Mesenchymal stem cell (in vitro differentiated cells and primary cell): ENCODE data around the gene TAF1.

ENCODE experiments used
- DNase-seq: peaks from one replicate; pipeline ENCODE4 v3.0.0-alpha.2; 2013
- H2AFZ ChIP-seq: one replicate; pipeline ENCODE4 v1.6.1; 2013; ENCODE audit warnings: low read depth, mild to moderate bottlenecking, control low read depth, inconsistent platforms, low read length, moderate library complexity
- H2AK5ac ChIP-seq: 2 replicates; pipeline ENCODE4 v1.6.1; 2013; ENCODE audit warnings: low read length, moderate library complexity, mild to moderate bottlenecking, inconsistent platforms; ENCODE audit not compliant: severe bottlenecking
- H2BK120ac ChIP-seq: one replicate; pipeline ENCODE4 v1.6.1; 2013; ENCODE audit warnings: low read depth, mild to moderate bottlenecking, inconsistent platforms, low read length, moderate library complexity
- H2BK12ac ChIP-seq, 2 experiments: one replicate each; pipeline ENCODE4 v1.6.1; 2013; ENCODE audit warnings: inconsistent platforms in 2 of 2, low read length in 2 of 2, mild to moderate bottlenecking in 2 of 2, moderate library complexity in 2 of 2, control low read depth in 1 of 2
- H2BK15ac ChIP-seq: one replicate; pipeline ENCODE4 v1.6.1; 2013; ENCODE audit warnings: mild to moderate bottlenecking, low read depth, inconsistent platforms; ENCODE audit not compliant: poor library complexity, severe bottlenecking
- H2BK5ac ChIP-seq: 2 replicates; pipeline ENCODE4 v1.6.1; 2013; ENCODE audit warnings: low read depth, mild to moderate bottlenecking, low read length, control low read depth, inconsistent platforms; ENCODE audit not compliant: poor library complexity, severe bottlenecking
- H3K14ac ChIP-seq, 2 experiments: one replicate each; pipeline ENCODE4 v1.6.1; 2013; ENCODE audit warnings: inconsistent platforms in 2 of 2, low read length in 2 of 2, control low read depth in 1 of 2, mild to moderate bottlenecking in 1 of 2, moderate library complexity in 1 of 2
- H3K18ac ChIP-seq, 2 experiments: one replicate each; pipeline ENCODE4 v1.6.1; 2013; ENCODE audit warnings: inconsistent platforms in 2 of 2, low read length in 2 of 2, control low read depth in 1 of 2, low read depth in 1 of 2, mild to moderate bottlenecking in 1 of 2
- H3K23ac ChIP-seq, 2 experiments: one replicate each; pipeline ENCODE4 v1.6.1; 2013; ENCODE audit warnings: inconsistent platforms in 2 of 2, low read length in 2 of 2, mild to moderate bottlenecking in 2 of 2, moderate library complexity in 2 of 2, control low read depth in 1 of 2
- H3K27ac ChIP-seq: 2 replicates; pipeline ENCODE4 v1.5.1; 2013; ENCODE audit warnings: mild to moderate bottlenecking, moderate library complexity, low read length, control low read depth, inconsistent platforms; ENCODE audit not compliant: poor library complexity, severe bottlenecking
- H3K27me3 ChIP-seq, 2 experiments: 2 replicates each; pipeline versions ENCODE4 v1.6.1 to v1.7.0; 2013; ENCODE audit warnings: low read length in 2 of 2, mild to moderate bottlenecking in 2 of 2, moderate library complexity in 2 of 2, control low read depth in 1 of 2, inconsistent platforms in 1 of 2; ENCODE audit not compliant: control insufficient read depth in 1 of 2, insufficient read depth in 1 of 2
- H3K36me3 ChIP-seq, 2 experiments: 2 replicates each; pipeline versions ENCODE4 v1.6.1 to v1.7.0; 2013; ENCODE audit warnings: low read length in 2 of 2, control low read depth in 1 of 2, inconsistent platforms in 1 of 2, low read depth in 1 of 2, mild to moderate bottlenecking in 1 of 2; ENCODE audit not compliant: insufficient read depth in 2 of 2, control insufficient read depth in 1 of 2
- H3K4ac ChIP-seq, 2 experiments: one replicate each; pipeline ENCODE4 v1.6.1; 2013; ENCODE audit warnings: inconsistent platforms in 2 of 2, low read length in 2 of 2, mild to moderate bottlenecking in 2 of 2, moderate library complexity in 2 of 2, control low read depth in 1 of 2, low read depth in 1 of 2
- H3K4me1 ChIP-seq: 2 replicates; pipeline ENCODE4 v1.6.1; 2013; ENCODE audit warnings: low read depth, low read length, control low read depth; ENCODE audit not compliant: control insufficient read depth, insufficient read depth
- H3K4me2 ChIP-seq: 2 replicates; pipeline ENCODE4 v1.6.1; 2013; ENCODE audit warnings: low read length, mild to moderate bottlenecking, inconsistent platforms; ENCODE audit not compliant: poor library complexity, severe bottlenecking
- H3K4me3 ChIP-seq, 2 experiments: 2 replicates each; pipeline versions ENCODE4 v1.5.1 to v1.7.0; 2013; ENCODE audit warnings: low read length in 2 of 2, mild to moderate bottlenecking in 2 of 2, control low read depth in 1 of 2, low read depth in 1 of 2; ENCODE audit not compliant: insufficient read depth in 1 of 2
- H3K79me1 ChIP-seq: replicated peaks from 2 replicates; pipeline ENCODE4 v1.6.1; 2013; ENCODE audit warnings: mild to moderate bottlenecking, control low read depth, low read length, inconsistent platforms; ENCODE audit not compliant: poor library complexity, severe bottlenecking
- H3K9ac ChIP-seq: 2 replicates; pipeline ENCODE4 v1.7.0; 2013; ENCODE audit warnings: mild to moderate bottlenecking, low read length, moderate library complexity
- H3K9me3 ChIP-seq: 2 replicates; pipeline ENCODE4 v1.7.0; 2013; ENCODE audit warnings: mild to moderate bottlenecking, low read length; ENCODE audit not compliant: control insufficient read depth
- H4K8ac ChIP-seq: one replicate; pipeline ENCODE4 v1.6.1; 2013; ENCODE audit warnings: inconsistent platforms, mild to moderate bottlenecking, low read length, moderate library complexity
- H4K91ac ChIP-seq: one replicate; pipeline ENCODE4 v1.6.1; 2013; ENCODE audit warnings: mild to moderate bottlenecking, low read length, inconsistent platforms
- WGBS: methylation state at CpG from one replicate; pipeline ENCODE4 v1.1.7; 2013; ENCODE audit warnings: mixed read lengths; 5-methylcytosine and 5-hydroxymethylcytosine counted together

The TAF1 gene

GRCh38 chrX:71487814-71488213, 121.7 kb downstream of the TAF1 start:
- DNase-seq = no peak
- no peak overlapping the region for H4K91ac ChIP-seq
- no peak overlapping the region for H4K8ac ChIP-seq
- no peak overlapping the region for H3K27ac ChIP-seq
- no peak overlapping the region for H3K4ac ChIP-seq
- no peak overlapping the region for H2BK5ac ChIP-seq
- H3K79me1 ChIP-seq = no peaks in the 10 kb centered on the region
- no peak overlapping the region for H2BK15ac ChIP-seq
- no peak overlapping the region for H3K4me2 ChIP-seq
- no peak overlapping the region for H3K18ac ChIP-seq
- no peaks in the 10 kb centered on the region for H3K4me1 ChIP-seq
- H2AFZ ChIP-seq = no peak overlapping the region
- H3K14ac ChIP-seq = no peak overlapping the region
- H3K36me3 ChIP-seq = peaks cover 0 to 8% of the 10 kb centered on the region in 2 experiments
- H2BK12ac ChIP-seq = no peak overlapping the region
- no peak overlapping the region for H3K9ac ChIP-seq
- H3K27me3 ChIP-seq = no peaks in the 10 kb centered on the region
- H3K4me3 ChIP-seq = no peak overlapping the region
- H2BK120ac ChIP-seq = no peak overlapping the region
- H3K9me3 ChIP-seq = no peaks in the 10 kb centered on the region
- H2AK5ac ChIP-seq = no peak overlapping the region
- no peak overlapping the region for H3K23ac ChIP-seq

DNA sequence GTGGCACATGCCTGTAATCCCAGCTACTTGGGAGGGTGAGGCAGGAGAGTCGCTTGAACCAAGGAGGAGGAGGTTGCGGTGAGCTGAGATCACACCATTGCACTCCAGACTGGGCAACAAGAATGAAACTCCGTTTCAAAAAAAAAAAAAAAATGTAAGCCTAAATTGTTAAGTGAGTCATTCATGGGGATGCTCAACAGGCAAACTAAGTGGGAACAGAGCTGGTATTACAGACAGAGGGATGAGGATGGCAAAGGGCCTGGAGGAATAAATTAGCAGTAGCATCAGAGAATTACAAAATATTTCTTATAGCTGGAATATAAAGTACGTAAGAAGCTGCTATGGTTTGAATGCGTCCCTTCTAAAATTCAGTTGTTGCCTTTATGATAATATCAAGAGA, 123.4 kb downstream of the TAF1 start:
- no peak overlapping the region for H4K8ac ChIP-seq
- no peaks in the 10 kb centered on the region for H3K9me3 ChIP-seq
- H3K23ac ChIP-seq = no peak overlapping the region
- H2BK15ac ChIP-seq = no peak overlapping the region
- H2BK120ac ChIP-seq = no peak overlapping the region
- peaks cover 0 to 8% of the 10 kb centered on the region in 2 experiments for H3K36me3 ChIP-seq
- no peaks in the 10 kb centered on the region for H3K27me3 ChIP-seq
- no peak overlapping the region for H2AK5ac ChIP-seq
- no peak overlapping the region for H3K14ac ChIP-seq
- no peak overlapping the region for H2BK5ac ChIP-seq
- WGBS = 100% methylated on average over 2 of the region's 5 CpGs
- no peak for DNase-seq
- no peak overlapping the region for H3K4ac ChIP-seq
- no peak overlapping the region for H2AFZ ChIP-seq
- H3K4me3 ChIP-seq = no peak overlapping the region
- H4K91ac ChIP-seq = no peak overlapping the region
- no peaks in the 10 kb centered on the region for H3K4me1 ChIP-seq
- H3K79me1 ChIP-seq = no peaks in the 10 kb centered on the region
- no peak overlapping the region for H3K9ac ChIP-seq
- H3K18ac ChIP-seq = no peak overlapping the region
- no peak overlapping the region for H2BK12ac ChIP-seq
- H3K4me2 ChIP-seq = no peak overlapping the region
- no peak overlapping the region for H3K27ac ChIP-seq

DNA sequence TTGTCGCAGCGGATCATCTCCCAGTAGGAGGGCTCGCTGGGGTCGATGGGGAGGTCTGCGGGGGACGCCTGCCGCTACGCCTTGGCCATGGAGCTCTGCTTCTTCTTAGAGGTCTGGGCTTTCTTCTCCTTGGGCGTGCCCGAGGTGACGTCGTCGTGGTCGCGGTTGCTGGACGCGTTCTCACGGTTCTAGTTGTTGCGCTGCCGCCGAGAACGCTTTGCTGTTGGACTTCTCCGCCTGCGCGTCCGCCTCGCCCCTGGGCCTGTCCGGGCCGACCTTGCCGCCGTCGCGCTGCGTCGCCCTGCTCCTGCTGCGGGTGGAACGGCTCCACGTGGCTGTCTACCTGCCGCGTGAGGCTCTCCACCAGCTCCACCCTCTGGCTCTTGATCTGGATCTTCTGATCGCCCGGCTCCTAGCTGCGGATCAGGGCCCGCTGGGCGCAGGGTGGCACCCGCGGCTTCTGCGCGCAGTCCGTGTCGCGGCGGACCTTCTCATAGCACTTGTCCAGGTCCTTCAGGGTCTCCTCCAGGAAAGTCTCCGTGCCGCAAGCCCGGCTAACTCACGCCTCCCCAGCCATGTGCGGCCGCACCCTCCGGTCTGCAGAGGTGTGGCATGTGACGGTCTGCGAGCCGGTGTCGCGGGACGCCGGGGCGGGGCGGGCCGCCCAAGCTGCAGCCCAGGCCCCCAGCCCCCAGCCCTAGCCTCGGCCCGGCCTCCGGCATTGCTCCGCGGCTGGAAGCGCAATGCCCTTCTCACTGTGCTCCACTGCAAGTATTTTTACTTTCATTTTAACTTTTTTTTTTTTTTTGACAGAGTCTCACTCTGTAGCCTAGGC, 126.3 kb downstream of the TAF1 start:
- WGBS = 99% methylated on average over 61 of the region's 76 CpGs
- Histone ChIP-seq H4K8ac (no peak overlapping the region), H3K9ac (peak overlapping the region; percentile 70), H2AFZ (no peak overlapping the region), H3K4me1 (no peaks in the 10 kb centered on the region), H3K18ac (no peak overlapping the region), H3K4ac (no peak overlapping the region), H3K14ac (no peak overlapping the region), H3K27ac (no peak overlapping the region), H4K91ac (no peak overlapping the region), H2BK15ac (no peak overlapping the region), H3K23ac (no peak overlapping the region), H3K4me2 (no peak overlapping the region), H3K9me3 (no peaks in the 10 kb centered on the region), H2BK120ac (no peak overlapping the region), H2AK5ac (no peak overlapping the region), H2BK12ac (no peak overlapping the region), H2BK5ac (no peak overlapping the region), H3K79me1 (no peaks in the 10 kb centered on the region), H3K4me3 (peak overlapping the region in 1 of 2 experiments; percentile 76), H3K27me3 (no peaks in the 10 kb centered on the region), H3K36me3 (peaks cover 0 to 8% of the 10 kb centered on the region in 2 experiments)
- DNase-seq = no peak

GRCh38 chrX:71493111-71493613, 127.0 kb downstream of the TAF1 start:
- Histone ChIP-seq H4K8ac (no peak overlapping the region), H3K9ac (peak overlapping the region; percentile 70), H3K27me3 (no peaks in the 10 kb centered on the region), H3K9me3 (no peaks in the 10 kb centered on the region), H3K4ac (no peak overlapping the region), H2AK5ac (no peak overlapping the region), H3K18ac (no peak overlapping the region), H3K4me2 (no peak overlapping the region), H3K79me1 (no peaks in the 10 kb centered on the region), H4K91ac (no peak overlapping the region), H3K27ac (no peak overlapping the region), H2BK15ac (no peak overlapping the region), H3K36me3 (peaks cover 0 to 8% of the 10 kb centered on the region in 2 experiments), H3K4me3 (peak overlapping the region in 1 of 2 experiments; percentile 76), H2BK120ac (no peak overlapping the region), H3K23ac (no peak overlapping the region), H2AFZ (no peak overlapping the region), H3K14ac (no peak overlapping the region), H2BK5ac (no peak overlapping the region), H2BK12ac (no peak overlapping the region), H3K4me1 (no peaks in the 10 kb centered on the region)
- DNase-seq = no peak
- WGBS = 96% methylated on average over 14 of the region's 16 CpGs
